ENCODE data around the gene ATAD1.

ATAD1 gene

GRCh38 chr10:87705339-87705738, 112.7 kb downstream of the ATAD1 start:
- TF ChIP-seq RAD21 (IDR thresholded peaks at IDR 0.05; ENCODE audit: low read depth): no peak
- TF ChIP-seq TAF1 (IDR thresholded peaks at IDR 0.05; ENCODE audit: low read depth): no peak
- TF ChIP-seq NFIC (IDR thresholded peaks at IDR 0.05): no peak
- no peak for TF ChIP-seq FOXM1 (IDR thresholded peaks at IDR 0.05; ENCODE audit: borderline replicate concordance, low read depth)
- TF ChIP-seq CREB1 (IDR thresholded peaks at IDR 0.05; ENCODE audit: low read depth): no peak
- TF ChIP-seq YY1 (IDR thresholded peaks at IDR 0.05; ENCODE audit: low read depth): no peak
- no peak for TF ChIP-seq REST (IDR thresholded peaks at IDR 0.05; ENCODE audit: low read depth)
- no peak for TF ChIP-seq CEBPB (IDR thresholded peaks at IDR 0.05)
- no peak for TF ChIP-seq USF1 (IDR thresholded peaks at IDR 0.05)
- TF ChIP-seq EP300 (IDR thresholded peaks at IDR 0.05; ENCODE audit: borderline replicate concordance): no peak
- TF ChIP-seq TEAD4 (IDR thresholded peaks at IDR 0.05): no peak
- TF ChIP-seq EGR1 (IDR thresholded peaks at IDR 0.05): no peak
- no peak for TF ChIP-seq ZBTB7A (IDR thresholded peaks at IDR 0.05; ENCODE audit: low read depth)
- no peak for TF ChIP-seq MAX (IDR thresholded peaks at IDR 0.05)
- TF ChIP-seq TCF12 (IDR thresholded peaks at IDR 0.05; ENCODE audit: low read depth): no peak

- TF ChIP-seq TEAD4 (IDR thresholded peaks at IDR 0.05) (no peak), CEBPB (IDR thresholded peaks at IDR 0.05) (no peak), MAX (IDR thresholded peaks at IDR 0.05) (no peak), ZBTB7A (IDR thresholded peaks at IDR 0.05; ENCODE audit: low read depth) (no peak), TCF12 (IDR thresholded peaks at IDR 0.05; ENCODE audit: low read depth) (no peak), CREB1 (IDR thresholded peaks at IDR 0.05; ENCODE audit: low read depth) (no peak), EP300 (IDR thresholded peaks at IDR 0.05; ENCODE audit: borderline replicate concordance) (no peak), NFIC (IDR thresholded peaks at IDR 0.05) (no peak), EGR1 (IDR thresholded peaks at IDR 0.05) (no peak), REST (IDR thresholded peaks at IDR 0.05; ENCODE audit: low read depth) (no peak), USF1 (IDR thresholded peaks at IDR 0.05) (no peak), TAF1 (IDR thresholded peaks at IDR 0.05; ENCODE audit: low read depth) (no peak), RAD21 (IDR thresholded peaks at IDR 0.05; ENCODE audit: low read depth) (no peak), FOXM1 (IDR thresholded peaks at IDR 0.05; ENCODE audit: borderline replicate concordance, low read depth) (no peak), YY1 (IDR thresholded peaks at IDR 0.05; ENCODE audit: low read depth) (no peak)
Observed at GRCh38 chr10:87703771-87704170, 114.3 kb downstream of the ATAD1 start.

- TF ChIP-seq EGR1 (IDR thresholded peaks at IDR 0.05) (no peak), TAF1 (IDR thresholded peaks at IDR 0.05; ENCODE audit: low read depth) (no peak), EP300 (IDR thresholded peaks at IDR 0.05; ENCODE audit: borderline replicate concordance) (no peak), TEAD4 (IDR thresholded peaks at IDR 0.05) (no peak), ZBTB7A (IDR thresholded peaks at IDR 0.05; ENCODE audit: low read depth) (no peak), RAD21 (IDR thresholded peaks at IDR 0.05; ENCODE audit: low read depth) (no peak), TCF12 (IDR thresholded peaks at IDR 0.05; ENCODE audit: low read depth) (no peak), REST (IDR thresholded peaks at IDR 0.05; ENCODE audit: low read depth) (no peak), FOXM1 (IDR thresholded peaks at IDR 0.05; ENCODE audit: borderline replicate concordance, low read depth) (no peak), CREB1 (IDR thresholded peaks at IDR 0.05; ENCODE audit: low read depth) (no peak), YY1 (IDR thresholded peaks at IDR 0.05; ENCODE audit: low read depth) (no peak), CEBPB (IDR thresholded peaks at IDR 0.05) (no peak), USF1 (IDR thresholded peaks at IDR 0.05) (no peak), NFIC (IDR thresholded peaks at IDR 0.05) (no peak), MAX (IDR thresholded peaks at IDR 0.05) (no peak)
Observed at GRCh38 chr10:87702973-87703294, 115.1 kb downstream of the ATAD1 start.

All from Ishikawa (cell line).